Measurements from ENCODE around the gene ADAMTS6.

The ADAMTS6 gene

DNA sequence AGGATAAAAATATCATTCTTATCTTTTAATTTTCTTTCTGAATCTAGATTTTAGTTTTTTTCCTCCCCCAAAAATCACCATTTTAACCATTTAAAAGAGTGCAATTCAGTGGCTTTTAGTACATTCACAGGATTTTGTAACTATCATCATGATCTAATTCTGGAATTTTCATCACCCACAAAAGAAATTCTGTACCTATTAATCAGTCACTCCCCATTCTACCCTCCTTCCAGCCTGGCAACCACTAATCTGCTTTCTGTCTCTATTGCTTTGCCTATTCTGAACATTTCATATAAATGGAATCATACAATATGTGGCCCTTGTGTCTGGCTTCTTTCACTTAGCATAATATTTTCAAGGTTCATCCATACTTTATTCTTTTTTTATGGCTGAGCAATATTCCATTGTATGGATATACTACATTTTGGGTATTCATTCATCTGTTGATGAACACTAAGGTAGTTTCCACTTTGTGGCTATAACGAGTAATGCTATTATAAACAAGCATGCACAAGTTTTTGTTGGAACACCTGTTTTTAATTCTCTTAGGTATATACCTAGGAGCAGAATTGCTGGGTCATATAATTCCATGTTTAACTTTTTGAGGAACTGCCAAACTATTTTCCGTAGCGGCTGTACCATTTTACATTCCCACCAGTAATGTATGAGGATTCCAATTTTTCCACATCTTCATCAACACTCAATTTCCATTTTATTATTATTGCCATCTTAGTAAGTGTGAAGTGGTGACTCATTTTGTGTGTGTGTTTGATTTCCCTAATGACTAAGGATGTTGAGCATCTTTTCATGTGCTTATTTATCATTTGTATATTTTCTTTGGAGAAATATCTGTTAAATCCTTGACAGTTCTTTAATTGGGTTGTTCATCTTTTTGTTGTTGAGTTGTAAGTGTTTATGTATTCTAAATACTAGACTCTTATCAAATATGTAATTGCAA lies 372.7 kb downstream of the ADAMTS6 start:
- H3K27ac ChIP-seq, result no peak overlapping the region
- no peak for TF ChIP-seq CTCF (IDR thresholded peaks at IDR 0.05)
- no peak for TF ChIP-seq ZFX (IDR thresholded peaks at IDR 0.05; ENCODE audit: borderline replicate concordance)

GRCh38 chr5:65105301-65105700 lies 376.4 kb downstream of the ADAMTS6 start:
- no peak for TF ChIP-seq CTCF (IDR thresholded peaks at IDR 0.05)
- TF ChIP-seq ZFX (IDR thresholded peaks at IDR 0.05; ENCODE audit: borderline replicate concordance), result no peak

DNA sequence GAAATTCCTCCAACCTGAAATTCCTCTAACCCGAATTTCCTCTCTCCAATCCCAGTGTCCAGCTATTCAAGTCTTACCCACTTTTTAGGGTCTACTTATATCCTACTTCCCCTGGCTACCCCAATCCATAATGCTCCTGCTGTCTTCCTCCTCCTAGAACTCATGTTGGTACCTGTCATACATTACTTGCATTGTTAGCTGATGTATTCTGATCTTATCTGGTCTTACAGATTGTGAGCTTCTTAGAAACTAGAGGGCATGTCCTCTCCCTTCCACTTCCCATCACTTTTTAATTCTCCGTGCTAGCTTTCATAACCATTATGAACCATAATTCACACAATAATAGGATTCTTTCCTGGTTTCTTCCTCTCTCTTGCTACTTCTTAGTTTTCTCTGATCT lies 376.9 kb downstream of the ADAMTS6 start:
- TF ChIP-seq ZFX (IDR thresholded peaks at IDR 0.05; ENCODE audit: borderline replicate concordance), result no peak
- no peak for TF ChIP-seq CTCF (IDR thresholded peaks at IDR 0.05)
- H3K27ac ChIP-seq, result no peak overlapping the region

More at GRCh38 chr5:65105301-65105700, 376.4 kb downstream of the ADAMTS6 start:
- no peak overlapping the region for H3K27ac ChIP-seq

GRCh38 chr5:65103756-65104440 lies 377.8 kb downstream of the ADAMTS6 start:
- TF ChIP-seq CTCF (IDR thresholded peaks at IDR 0.05), result no peak
- no peak for TF ChIP-seq ZFX (IDR thresholded peaks at IDR 0.05; ENCODE audit: borderline replicate concordance)
- no peak overlapping the region for H3K27ac ChIP-seq

DNA sequence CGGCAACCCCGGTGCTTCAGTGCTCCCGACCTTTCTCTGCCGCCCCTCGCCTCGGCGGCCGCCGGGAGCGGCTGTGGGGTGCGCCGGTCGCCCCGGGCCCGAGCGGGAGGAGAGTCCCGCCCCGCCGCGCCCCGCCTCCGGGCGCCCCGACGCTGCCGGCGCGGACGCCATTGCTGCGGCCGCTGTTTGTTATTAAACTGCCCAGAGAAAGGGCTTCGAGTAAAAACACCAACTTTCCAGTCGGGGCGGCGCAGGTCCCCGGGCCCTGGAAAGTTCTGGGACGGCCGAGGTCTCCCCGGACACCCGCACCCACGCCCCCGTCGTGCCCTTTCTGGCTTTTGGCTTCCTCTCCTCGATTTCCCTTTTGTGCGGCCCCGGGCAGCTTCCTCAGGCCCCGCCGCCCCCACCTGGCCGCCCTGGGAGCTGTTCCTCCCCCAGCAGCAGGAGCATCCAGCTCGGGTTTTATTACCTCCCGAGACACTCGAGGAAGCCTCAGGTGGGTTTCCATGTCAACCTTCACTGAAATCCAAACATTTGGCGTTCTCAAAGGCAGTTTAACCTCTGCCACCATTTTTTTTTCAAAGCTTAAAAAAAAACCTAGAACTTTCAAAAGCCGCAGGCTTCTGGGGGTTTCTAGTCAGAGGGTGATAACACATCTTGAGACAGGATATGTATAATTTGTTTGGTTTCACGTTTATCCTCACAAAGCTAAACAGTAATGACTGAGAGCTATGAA lies 378.6 kb downstream of the ADAMTS6 start:
- TF ChIP-seq CTCF (IDR thresholded peaks at IDR 0.05), result peak; percentile 45
- no peak for TF ChIP-seq ZFX (IDR thresholded peaks at IDR 0.05; ENCODE audit: borderline replicate concordance)
- H3K27ac ChIP-seq, result no peak overlapping the region

DNA sequence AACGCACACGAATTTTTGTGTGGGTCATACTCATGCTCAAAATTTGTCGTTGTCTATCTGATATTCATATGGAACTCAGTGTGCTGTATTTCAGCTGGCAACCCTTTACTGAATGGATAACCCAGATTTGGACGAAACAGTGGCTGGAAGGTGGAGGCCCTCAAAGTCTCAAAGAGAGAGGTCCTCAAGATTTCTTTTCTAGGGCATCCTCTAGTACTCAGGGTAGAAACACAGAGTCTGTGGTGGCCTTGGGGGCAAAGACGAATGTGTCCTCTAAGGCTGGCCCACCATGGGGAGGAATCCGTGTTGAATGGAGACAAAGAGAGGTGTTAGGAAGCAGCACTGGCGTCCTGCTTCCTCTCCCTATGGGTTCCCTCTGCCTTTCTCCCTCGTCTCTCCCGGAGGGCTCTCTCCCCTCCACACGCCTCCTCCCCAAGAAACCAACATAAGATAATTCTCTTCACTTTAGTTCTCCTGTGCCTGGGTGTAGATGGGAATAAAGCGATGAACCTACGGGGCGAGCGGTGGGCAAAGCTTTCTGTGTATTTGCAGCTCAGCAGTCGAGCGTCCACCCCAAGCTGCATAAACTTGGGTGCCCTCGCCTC lies 379.2 kb downstream of the ADAMTS6 start:
- no peak overlapping the region for H3K27ac ChIP-seq
- TF ChIP-seq CTCF (IDR thresholded peaks at IDR 0.05) (no peak), ZFX (IDR thresholded peaks at IDR 0.05; ENCODE audit: borderline replicate concordance) (no peak)

Measured in 22Rv1 (cell line).